CD14-positive monocyte (primary cell): ENCODE measurements around the gene ELMO1. TPM values are rescaled to one million over a fixed set of nuclear protein-coding genes. Genes with fewer than 3 reads are reported as not detected.

Experiments used
- DNase-seq, 3 donors: peaks; one replicate each; pipeline ENCODE4 v3.0.0-alpha.2; 2011 to 2022
- H2AFZ ChIP-seq: 2 replicates; pipeline ENCODE4 v1.6.0; 2012; ENCODE audit warnings: mild to moderate bottlenecking, low read depth, low read length, inconsistent platforms; ENCODE audit not compliant: insufficient read depth, poor library complexity, severe bottlenecking
- H3K27ac ChIP-seq, 2 donors: 1 replicate in 1 of 2; 2 replicates in 1 of 2; pipeline ENCODE4 v1.5.1; 2012 to 2013; ENCODE audit warnings: low read length in 2 of 2, control low read depth in 1 of 2, inconsistent platforms in 1 of 2, low read depth in 1 of 2, mild to moderate bottlenecking in 1 of 2
- H3K27me3 ChIP-seq, 2 donors: one replicate each; pipeline versions ENCODE4 v1.6.0 to v1.6.1; 2011 to 2013; ENCODE audit warnings: low read length in 2 of 2; ENCODE audit not compliant: control insufficient read depth in 2 of 2, insufficient read depth in 2 of 2
- H3K36me3 ChIP-seq, 2 donors: replicated peaks in 1 of 2; 1 replicate in 1 of 2; 2 replicates in 1 of 2; pipeline versions ENCODE4 v1.5.1 to v1.6.1; 2012 to 2013; ENCODE audit warnings: low read length in 2 of 2, control low read depth in 1 of 2, inconsistent platforms in 1 of 2, mild to moderate bottlenecking in 1 of 2; ENCODE audit not compliant: insufficient read depth in 2 of 2, control insufficient read depth in 1 of 2
- H3K4me1 ChIP-seq, 2 donors: 1 replicate in 1 of 2; 2 replicates in 1 of 2; pipeline versions ENCODE4 v1.5.1 to v1.6.1; 2012 to 2013; ENCODE audit warnings: low read length in 2 of 2, control low read depth in 1 of 2, inconsistent platforms in 1 of 2, mild to moderate bottlenecking in 1 of 2, moderate library complexity in 1 of 2; ENCODE audit not compliant: insufficient read depth in 2 of 2, control insufficient read depth in 1 of 2
- H3K4me2 ChIP-seq: replicated peaks from 2 replicates; pipeline ENCODE3; 2012; ENCODE audit warnings: low read length, moderate library complexity, mild to moderate bottlenecking; ENCODE audit not compliant: poor library complexity, severe bottlenecking; ENCODE audit errors: extremely low read depth
- H3K4me3 ChIP-seq, 3 experiments: fragments of 200-600 bp in 1 of 3; sonication (generic) in 1 of 3; replicated peaks in 1 of 3; 1 replicate in 2 of 3; 2 replicates in 1 of 3; pipeline ENCODE4 v1.5.1; 2011 to 2013; ENCODE audit warnings: low read length in 3 of 3, mild to moderate bottlenecking in 3 of 3, control low read depth in 2 of 3, low read depth in 2 of 3, inconsistent platforms in 1 of 3, moderate library complexity in 1 of 3
- H3K79me2 ChIP-seq: 2 replicates; pipeline ENCODE4 v1.6.0; 2012; ENCODE audit warnings: mild to moderate bottlenecking, control low read depth, inconsistent platforms, low read length, moderate library complexity; ENCODE audit not compliant: insufficient read depth
- H3K9ac ChIP-seq: 2 replicates; pipeline ENCODE4 v1.6.0; 2017; ENCODE audit warnings: low read length, mild to moderate bottlenecking; ENCODE audit not compliant: insufficient read depth, poor library complexity, severe bottlenecking
- H3K9me3 ChIP-seq, 2 donors: replicated peaks in 1 of 2; 1 replicate in 1 of 2; 2 replicates in 1 of 2; pipeline versions ENCODE4 v1.5.1 to v1.6.1; 2012 to 2013; ENCODE audit warnings: low read length in 2 of 2, control low read depth in 1 of 2; ENCODE audit not compliant: control insufficient read depth in 1 of 2, insufficient read depth in 1 of 2
- H4K20me1 ChIP-seq: 2 replicates; pipeline ENCODE4 v1.6.0; 2012; ENCODE audit warnings: mild to moderate bottlenecking, low read length, control low read depth, moderate library complexity; ENCODE audit not compliant: insufficient read depth
- H3K27ac Mint-ChIP-seq, 7 donors: one replicate each; pipeline ENCODE4 v1.8.0; 2020; ENCODE audit warnings: mild to moderate bottlenecking in 7 of 7, mixed read lengths in 7 of 7, moderate library complexity in 6 of 7, inconsistent platforms in 2 of 7
- H3K27me3 Mint-ChIP-seq, 3 donors: one replicate each; pipeline ENCODE4 v1.8.0; 2021 to 2022; ENCODE audit warnings: low read depth in 3 of 3, mild to moderate bottlenecking in 3 of 3, mixed read lengths in 3 of 3, moderate library complexity in 3 of 3, inconsistent platforms in 1 of 3
- H3K36me3 Mint-ChIP-seq, 2 donors: one replicate each; pipeline ENCODE4 v1.8.0; 2020; ENCODE audit warnings: mixed read lengths in 2 of 2, inconsistent platforms in 1 of 2, mild to moderate bottlenecking in 1 of 2
- H3K4me1 Mint-ChIP-seq: one replicate; pipeline ENCODE4 v1.8.0; 2020; ENCODE audit warnings: mild to moderate bottlenecking, mixed read lengths
- H3K4me3 Mint-ChIP-seq, 2 donors: one replicate each; pipeline ENCODE4 v1.8.0; 2020; ENCODE audit warnings: mild to moderate bottlenecking in 2 of 2, mixed read lengths in 2 of 2, moderate library complexity in 1 of 2
- H3K9me3 Mint-ChIP-seq, 7 donors: one replicate each; pipeline ENCODE4 v1.8.0; 2020 to 2022; ENCODE audit warnings: mixed read lengths in 7 of 7, mild to moderate bottlenecking in 6 of 7, moderate library complexity in 6 of 7, inconsistent platforms in 2 of 7
- CTCF ChIP-seq: fragments of 200-600 bp; IDR thresholded peaks from one replicate; pipeline ENCODE4 v1.8.0; 2022; ENCODE audit warnings: antibody characterized with exemption, mild to moderate bottlenecking
- WGBS: methylation state at CpG from one replicate; pipeline ENCODE4 v1.1.5; 2013; ENCODE audit warnings: missing lambda C conversion rate; ENCODE audit not compliant: insufficient coverage; 5-methylcytosine and 5-hydroxymethylcytosine counted together
- intact Hi-C, 2 donors: fragments of 100-400 bp; cut with micrococcal nuclease; formaldehyde crosslinking; loops; one replicate each; pipeline versions ENCODE4 v1.15.0 to v1.15.1; 2023
- polyA plus RNA-seq, 3 donors: library from polyadenylated mRNA; depleted of rRNA in 1 of 3; unstranded in 2 of 3; stranded (reverse) in 1 of 3; fragments of 300-500 nt in 2 of 3; fragments of >200 nt in 1 of 3; fragmentation: Illumina TruSeq in 2 of 3; gene quantifications; 1 replicate in 2 of 3; 2 replicates in 1 of 3; pipeline ENCODE4 v1.2.3, GENCODE V29; 2012 to 2021

Gene ELMO1
- polyA plus RNA-seq, 3 donors, result 46.6 to 50.2 (median 46.7) TPM

GRCh38 chr7:37037286-37037685 is 411.4 kb downstream of the ELMO1 start:
- WGBS, result 100% methylated on average over 1 of the region's 5 CpGs
- Histone ChIP-seq H2AFZ (no peak overlapping the region), H3K4me2 (no peak overlapping the region), H3K4me3 (no peak overlapping the region), H4K20me1 (peaks cover 39% of the 10 kb centered on the region), H3K9me3 (peaks cover 11 to 13% of the 10 kb centered on the region in 2 donors), H3K9ac (no peak overlapping the region), H3K36me3 (peaks cover 0 to 40% of the 10 kb centered on the region in 2 donors), H3K4me1 (peaks cover 3 to 4% of the 10 kb centered on the region in 2 donors), H3K79me2 (no peaks in the 10 kb centered on the region), H3K27me3 (no peaks in the 10 kb centered on the region), H3K27ac (no peak overlapping the region)
- Mint-ChIP-seq H3K4me3 (no peak overlapping the region), H3K36me3 (peaks cover 32 to 37% of the 10 kb centered on the region in 2 donors), H3K9me3 (peaks cover 4 to 13% (median 10%) of the 10 kb centered on the region in 7 donors), H3K4me1 (peaks cover 4% of the 10 kb centered on the region), H3K27ac (no peak overlapping the region), H3K27me3 (peaks cover 0 to 4% (median 0%) of the 10 kb centered on the region in 3 donors)
- DNase-seq, result no peak
- TF ChIP-seq CTCF, result no peak
- intact Hi-C loops, result no loop called here

- TF ChIP-seq CTCF, result no peak
- H3K4me2 ChIP-seq, result no peak overlapping the region
- H3K27me3 ChIP-seq, result no peaks in the 10 kb centered on the region
- no peaks in the 10 kb centered on the region for H3K79me2 ChIP-seq
- H3K4me1 Mint-ChIP-seq, result peaks cover 14% of the 10 kb centered on the region
- H3K9me3 Mint-ChIP-seq, result peaks cover 4 to 13% (median 10%) of the 10 kb centered on the region in 7 donors
- intact Hi-C loops, result no loop called here
- no peak for DNase-seq
- H3K9ac ChIP-seq, result no peak overlapping the region
- H3K27ac ChIP-seq, result no peak overlapping the region
- no peak overlapping the region for H3K27ac Mint-ChIP-seq
- H2AFZ ChIP-seq, result no peak overlapping the region
- H3K4me1 ChIP-seq, result peaks cover 5 to 13% of the 10 kb centered on the region in 2 donors
- peaks cover 37 to 40% of the 10 kb centered on the region in 2 donors for H3K36me3 Mint-ChIP-seq
- H3K4me3 Mint-ChIP-seq, result no peak overlapping the region
- no peak overlapping the region for H3K4me3 ChIP-seq
- peaks cover 0 to 2% (median 0%) of the 10 kb centered on the region in 3 donors for H3K27me3 Mint-ChIP-seq
- H3K36me3 ChIP-seq, result peaks cover 0 to 45% of the 10 kb centered on the region in 2 donors
- peaks cover 37% of the 10 kb centered on the region for H4K20me1 ChIP-seq
- peaks cover 11 to 13% of the 10 kb centered on the region in 2 donors for H3K9me3 ChIP-seq
Measured at GRCh38 chr7:37035631-37036030, 413.0 kb downstream of the ELMO1 start.
